Activated CD4-positive, alpha-beta T cell treated with anti-CD3 and anti-CD28 coated beads, Interleukin-2, amount 10 ng/mL, durations not matched to agents 7 days and 5 days (primary cell): ENCODE results near the gene APOL5. TPM values are rescaled to one million over a fixed set of nuclear protein-coding genes. Genes with fewer than 3 reads are reported as not detected.

Source experiments
- CTCF ChIA-PET: fragments of 350-600 bp; sonication (Branson Sonifier 250); formaldehyde crosslinking; loops from one replicate; lab custom pipeline; 2021; ENCODE audit warnings: antibody characterized with exemption; lab: Charles Lee
- POLR2A ChIA-PET: fragments of 350-600 bp; sonication (Branson Sonifier 250); formaldehyde crosslinking; loops from one replicate; lab custom pipeline; 2021; ENCODE audit warnings: antibody characterized with exemption; lab: Charles Lee
- DNase-seq: peaks from one replicate; pipeline ENCODE4 v3.0.0-alpha.2; 2020
- H3K27ac Mint-ChIP-seq: one replicate; pipeline ENCODE4 v1.8.0; 2021; ENCODE audit warnings: mild to moderate bottlenecking, moderate library complexity, mixed read lengths
- H3K27me3 Mint-ChIP-seq: one replicate; pipeline ENCODE4 v1.8.0; 2021; ENCODE audit warnings: mixed read lengths
- H3K36me3 Mint-ChIP-seq: one replicate; pipeline ENCODE4 v1.8.0; 2021; ENCODE audit warnings: low read depth, mixed read lengths
- H3K4me1 Mint-ChIP-seq: one replicate; pipeline ENCODE4 v1.8.0; 2021; ENCODE audit warnings: mixed read lengths
- H3K4me3 Mint-ChIP-seq: one replicate; pipeline ENCODE4 v1.8.0; 2021; ENCODE audit warnings: mild to moderate bottlenecking, moderate library complexity, mixed read lengths
- H3K9me3 Mint-ChIP-seq: one replicate; pipeline ENCODE4 v1.8.0; 2021; ENCODE audit warnings: mixed read lengths
- total RNA-seq, 2 experiments: library from RNA; stranded (reverse); gene quantifications; one replicate each; pipeline ENCODE4 v1.2.3, GENCODE V29; 2021

Gene APOL5
- total RNA-seq, 2 experiments from 2014 or later: not detected

DNA sequence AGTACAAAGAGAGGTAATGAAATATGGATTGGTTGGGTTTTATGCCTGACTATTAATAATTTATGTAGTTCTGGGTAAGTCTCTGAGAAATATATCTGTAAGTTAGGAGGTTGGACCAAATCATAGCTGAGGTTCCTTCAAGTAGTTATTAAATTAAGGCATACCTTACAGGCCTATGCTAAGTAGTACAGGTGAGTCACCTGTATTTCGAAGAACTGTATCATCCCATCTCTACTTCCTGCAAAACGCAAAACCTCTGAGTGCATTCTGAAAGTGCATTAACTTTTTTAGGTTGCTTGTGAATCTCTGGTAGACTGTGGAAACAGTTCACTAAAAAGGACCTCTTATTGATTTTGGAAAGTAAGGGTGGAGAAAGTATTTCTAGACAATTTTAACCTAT, 37.1 kb downstream of the APOL5 start:
- ChIA-PET POLR2A (no interaction called here), CTCF (no interaction called here)
- Mint-ChIP-seq H3K27ac (no peak overlapping the region), H3K4me1 (peaks cover 7% of the 10 kb centered on the region), H3K36me3 (no peaks in the 10 kb centered on the region), H3K27me3 (no peaks in the 10 kb centered on the region), H3K9me3 (no peaks in the 10 kb centered on the region), H3K4me3 (no peak overlapping the region)
- DNase-seq: no peak

DNA sequence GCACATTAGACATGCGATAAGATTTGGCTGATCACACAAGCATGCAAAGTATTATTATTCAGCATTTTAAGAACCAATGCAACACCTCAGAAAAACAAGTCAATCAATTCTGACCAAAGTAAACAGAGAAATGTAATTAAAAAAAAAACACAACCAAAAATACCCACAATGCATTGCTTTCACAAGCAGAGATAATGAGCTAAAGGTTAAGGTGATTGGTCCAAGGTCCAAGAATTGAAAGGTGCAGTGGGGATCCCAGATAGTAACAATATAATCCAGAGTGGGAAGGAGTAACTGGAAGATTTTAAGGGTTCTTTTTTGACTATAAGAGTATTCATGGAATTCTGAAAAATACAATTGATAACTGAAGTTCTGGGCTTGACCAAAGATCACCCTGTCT, 39.0 kb downstream of the APOL5 start:
- ChIA-PET CTCF (interaction anchor here (0.6 to 1.2 kb wide), 2 partner anchors 10 to 284 kb away, joined by 3 read pairs; no protein-coding TSS in a partner anchor), POLR2A (no interaction called here)
- Mint-ChIP-seq H3K36me3 (no peaks in the 10 kb centered on the region), H3K27me3 (no peaks in the 10 kb centered on the region), H3K4me3 (no peak overlapping the region), H3K4me1 (peaks cover 7% of the 10 kb centered on the region), H3K9me3 (no peaks in the 10 kb centered on the region), H3K27ac (no peak overlapping the region)
- DNase-seq: no peak

DNA sequence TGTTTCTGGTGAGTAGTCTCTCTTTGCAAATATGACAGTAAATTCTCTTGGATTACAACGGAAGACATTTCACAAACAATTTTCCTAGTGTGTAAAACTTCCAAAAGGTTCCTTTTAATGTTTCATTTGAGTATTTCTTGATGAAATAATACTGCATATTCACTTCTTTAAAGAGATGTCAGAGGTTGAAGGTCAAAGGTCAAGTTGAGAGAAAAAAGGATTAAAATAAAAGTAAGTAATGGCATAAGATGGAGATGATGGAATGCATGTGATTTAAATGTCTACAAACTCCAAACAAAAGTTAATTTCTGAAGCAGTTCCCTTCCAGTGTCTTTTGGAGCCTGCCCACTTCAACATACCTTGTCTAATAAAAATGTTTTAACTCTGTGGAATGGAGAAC, 40.7 kb downstream of the APOL5 start:
- peaks cover 4% of the 10 kb centered on the region for H3K4me1 Mint-ChIP-seq
- ChIA-PET CTCF (no interaction called here), POLR2A (no interaction called here)
- H3K9me3 Mint-ChIP-seq: no peaks in the 10 kb centered on the region
- no peaks in the 10 kb centered on the region for H3K36me3 Mint-ChIP-seq
- no peak for DNase-seq
- H3K27ac Mint-ChIP-seq: no peak overlapping the region
- no peak overlapping the region for H3K4me3 Mint-ChIP-seq
- no peaks in the 10 kb centered on the region for H3K27me3 Mint-ChIP-seq

DNA sequence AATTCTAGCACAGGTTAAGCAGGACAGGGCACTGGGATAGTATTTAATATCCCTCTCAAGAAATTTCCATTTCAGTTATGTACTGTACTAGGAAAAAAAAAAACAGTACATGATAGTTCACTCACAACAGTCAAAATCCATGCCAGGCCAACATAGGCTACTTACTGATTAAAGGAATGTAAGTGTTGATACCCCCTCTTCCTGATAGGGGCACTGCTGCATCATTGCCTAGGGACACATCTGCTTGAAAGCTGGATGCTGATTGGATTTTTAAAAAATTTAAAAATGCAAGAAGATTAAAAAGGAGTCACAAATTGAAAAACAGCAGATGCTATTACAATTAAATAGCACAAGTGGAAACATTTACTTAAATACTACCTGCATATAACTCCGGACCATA, 43.4 kb downstream of the APOL5 start:
- H3K27me3 Mint-ChIP-seq: no peaks in the 10 kb centered on the region
- no peak for DNase-seq
- no peaks in the 10 kb centered on the region for H3K4me1 Mint-ChIP-seq
- ChIA-PET POLR2A (no interaction called here), CTCF (no interaction called here)
- no peaks in the 10 kb centered on the region for H3K36me3 Mint-ChIP-seq
- H3K4me3 Mint-ChIP-seq: no peak overlapping the region
- H3K27ac Mint-ChIP-seq: no peak overlapping the region
- no peaks in the 10 kb centered on the region for H3K9me3 Mint-ChIP-seq

DNA sequence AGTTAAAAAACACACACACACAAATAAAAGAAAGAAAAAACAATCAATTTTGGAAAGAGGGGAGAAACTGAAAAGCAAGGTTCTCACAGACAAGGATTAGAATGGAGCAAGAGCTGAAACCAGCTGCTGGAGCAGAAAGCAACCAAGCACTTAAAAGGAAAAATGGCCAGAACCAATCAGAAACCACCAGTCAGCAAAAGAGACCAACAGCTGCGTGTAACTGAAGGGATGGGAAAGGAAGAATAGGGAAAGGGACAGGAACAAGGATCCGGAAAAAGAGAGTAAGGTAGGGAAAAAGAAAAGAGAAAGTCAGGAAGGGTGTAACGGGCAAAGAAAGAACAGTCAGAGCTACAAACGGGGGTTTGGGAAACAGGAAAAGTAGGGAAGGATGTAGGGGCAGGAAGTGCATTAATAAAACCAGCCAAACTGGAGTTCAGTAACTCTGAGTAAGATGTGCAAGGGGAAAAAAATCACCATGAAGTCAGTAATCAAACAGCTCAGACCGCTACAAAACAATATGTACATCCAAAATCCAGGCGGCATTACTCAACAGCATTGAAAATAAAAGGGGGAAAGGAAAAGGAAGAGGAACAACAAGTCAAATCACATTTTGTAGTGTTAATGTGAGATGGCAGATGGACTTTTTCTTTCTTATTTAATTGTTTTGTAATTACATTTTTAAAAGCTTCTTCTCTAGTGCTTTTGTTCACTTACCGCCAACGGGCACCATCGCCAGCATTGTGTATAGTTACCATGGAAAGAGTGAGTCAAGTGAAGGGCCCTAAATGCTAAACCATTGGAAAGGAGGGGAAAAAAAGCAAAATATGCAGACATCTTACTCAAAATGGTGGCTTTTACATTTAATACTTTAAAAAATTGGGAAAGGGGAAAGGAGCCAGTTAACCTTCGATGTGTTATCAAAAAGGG, 49.2 kb downstream of the APOL5 start:
- Mint-ChIP-seq H3K36me3 (no peaks in the 10 kb centered on the region), H3K27me3 (no peaks in the 10 kb centered on the region), H3K27ac (no peak overlapping the region), H3K4me1 (no peaks in the 10 kb centered on the region), H3K4me3 (no peak overlapping the region), H3K9me3 (no peaks in the 10 kb centered on the region)
- POLR2A ChIA-PET: interaction anchor here (0.7 kb wide), 1 partner anchor 1229 kb away, joined by 3 read pairs; no protein-coding TSS in a partner anchor
- CTCF ChIA-PET: interaction anchor here (0.9 to 1.3 kb wide), 2 partner anchors 9 to 26 kb away, joined by 3 to 5 read pairs; no protein-coding TSS in a partner anchor
- no peak for DNase-seq

DNA sequence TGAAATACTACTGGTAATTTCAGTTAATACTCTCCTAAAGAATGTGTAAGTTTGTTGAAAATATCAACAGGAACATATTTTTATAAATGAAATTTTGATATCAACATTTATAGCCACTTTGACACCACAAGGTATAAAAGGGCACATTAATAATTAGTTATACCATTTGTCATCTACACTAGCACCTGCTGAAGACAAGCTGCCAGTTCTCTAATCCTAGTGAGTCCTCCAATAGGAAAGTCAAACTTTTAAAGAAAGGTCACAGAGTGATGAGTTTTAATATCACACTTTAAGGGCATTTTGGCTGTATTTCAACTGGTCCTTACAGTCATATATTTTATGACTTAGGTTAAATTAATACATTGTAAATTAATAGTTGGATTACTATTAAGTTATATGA, 52.3 kb downstream of the APOL5 start:
- no peak overlapping the region for H3K27ac Mint-ChIP-seq
- ChIA-PET POLR2A (no interaction called here), CTCF (no interaction called here)
- DNase-seq: no peak
- no peaks in the 10 kb centered on the region for H3K9me3 Mint-ChIP-seq
- no peaks in the 10 kb centered on the region for H3K4me1 Mint-ChIP-seq
- H3K4me3 Mint-ChIP-seq: no peak overlapping the region
- H3K27me3 Mint-ChIP-seq: no peaks in the 10 kb centered on the region
- H3K36me3 Mint-ChIP-seq: no peaks in the 10 kb centered on the region

DNA sequence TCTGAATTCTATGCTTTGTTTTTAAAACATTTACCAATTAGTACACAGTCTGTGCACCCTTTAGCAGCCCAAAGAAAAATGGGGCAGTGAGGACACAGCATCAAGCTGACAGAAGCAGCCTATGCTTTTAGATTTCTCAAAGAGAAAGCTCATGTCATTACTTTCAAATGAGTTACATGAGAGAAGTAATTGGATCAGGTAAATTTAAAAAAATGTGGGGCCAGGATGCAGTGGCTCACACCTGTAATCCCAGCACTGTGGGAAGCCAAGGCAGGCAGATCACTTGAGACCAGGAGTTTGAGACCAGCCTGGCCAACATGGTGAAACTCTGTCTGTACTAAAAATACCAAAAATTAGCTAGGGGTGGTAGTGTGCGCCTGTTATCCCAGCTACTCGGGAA, 57.7 kb downstream of the APOL5 start:
- Mint-ChIP-seq H3K4me1 (no peaks in the 10 kb centered on the region), H3K4me3 (no peak overlapping the region), H3K36me3 (no peaks in the 10 kb centered on the region), H3K27ac (no peak overlapping the region), H3K9me3 (no peaks in the 10 kb centered on the region), H3K27me3 (no peaks in the 10 kb centered on the region)
- POLR2A ChIA-PET: no interaction called here
- CTCF ChIA-PET: no interaction called here
- no peak for DNase-seq

DNA sequence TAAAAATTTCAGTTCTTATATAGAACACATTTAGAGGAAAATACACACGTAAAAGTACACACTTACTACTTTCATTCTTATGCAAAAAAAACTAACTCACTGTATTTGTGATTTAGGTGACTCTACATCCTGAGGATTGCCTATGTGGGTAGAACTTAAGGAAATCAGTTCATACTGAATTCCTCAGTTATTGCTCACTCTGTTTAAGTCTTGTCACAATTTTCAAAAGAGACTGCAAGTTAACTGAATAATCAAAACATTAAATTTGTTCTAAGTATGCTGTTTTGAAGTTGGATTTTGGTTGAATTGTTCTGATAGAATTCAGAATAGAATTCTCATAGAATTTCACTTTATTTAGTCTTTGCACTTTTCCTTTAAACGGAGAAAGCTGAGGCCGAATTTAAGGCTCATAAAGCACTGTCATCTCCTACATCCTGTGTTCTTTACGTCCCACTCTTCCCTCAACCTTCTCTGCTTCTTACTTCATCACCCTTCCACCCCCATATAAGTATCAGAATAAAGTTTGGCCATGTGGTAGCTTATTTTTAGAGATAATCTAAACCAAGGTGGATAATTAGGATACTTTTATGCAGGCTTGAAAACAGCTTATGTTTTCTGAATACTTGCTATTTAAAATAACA, 59.8 kb downstream of the APOL5 start:
- Mint-ChIP-seq H3K27me3 (no peaks in the 10 kb centered on the region), H3K9me3 (no peaks in the 10 kb centered on the region), H3K4me1 (no peaks in the 10 kb centered on the region), H3K27ac (no peak overlapping the region), H3K36me3 (no peaks in the 10 kb centered on the region), H3K4me3 (no peak overlapping the region)
- CTCF ChIA-PET: no interaction called here
- DNase-seq: no peak
- POLR2A ChIA-PET: no interaction called here

Other genes with a start within 250 kb of the APOL5 start
- gene RASD2, start 177.0 kb upstream of the APOL5 start, total RNA-seq: not detected
- under 1 TPM in 1 of 2 experiments, not detected in 1; 0.20 TPM for gene MB, start 100.5 kb upstream of the APOL5 start, total RNA-seq
- 10 to 100 TPM; 83.6 to 91.5 TPM for gene APOL6, start 69.4 kb upstream of the APOL5 start, total RNA-seq